ENCODE results near the gene DHDDS. TPM values are rescaled to one million over a fixed set of nuclear protein-coding genes. Genes with fewer than 3 reads are reported as not detected.
A peak's percentile ranks its signal among the peaks of the same experiment; 100 is the strongest.

The DHDDS gene
- total RNA-seq, 4 donors from 2014 or later = 35.6 to 55.8 (median 45.3) TPM

GRCh38 chr1:26478159-26478558 lies 46.0 kb downstream of the DHDDS start:
- H3K4me3 ChIP-seq = no peak overlapping the region
- H3K4me1 ChIP-seq = peaks cover 18% of the 10 kb centered on the region
- 84% methylated on average over 3 of the region's 3 CpGs for WGBS
- H3K36me3 ChIP-seq = peaks cover 45% of the 10 kb centered on the region
- no peak overlapping the region for H3K27ac ChIP-seq
- no peaks in the 10 kb centered on the region for H3K9me3 ChIP-seq
- no peak for TF ChIP-seq POLR2A (IDR thresholded peaks at IDR 0.05)
- peak in 1 of 2 donors; percentile 2 for DNase-seq (ENCODE audit: low spot score in 2 of 2)
- no peaks in the 10 kb centered on the region for H3K27me3 ChIP-seq

GRCh38 chr1:26478988-26479387 lies 46.9 kb downstream of the DHDDS start:
- H3K27ac ChIP-seq = no peak overlapping the region
- H3K9me3 ChIP-seq = no peaks in the 10 kb centered on the region
- no peaks in the 10 kb centered on the region for H3K27me3 ChIP-seq
- H3K36me3 ChIP-seq = peaks cover 42% of the 10 kb centered on the region
- no peak for TF ChIP-seq POLR2A (IDR thresholded peaks at IDR 0.05)
- no peak for TF ChIP-seq EP300 (IDR thresholded peaks at IDR 0.05)
- TF ChIP-seq POLR2AphosphoS5 (IDR thresholded peaks at IDR 0.05) = no peak
- TF ChIP-seq CTCF (IDR thresholded peaks at IDR 0.05) = no peak
- no peak for DNase-seq (ENCODE audit: low spot score in 2 of 2)
- H3K4me3 ChIP-seq = no peak overlapping the region
- 88% methylated on average over 6 of the region's 6 CpGs for WGBS
- peaks cover 10% of the 10 kb centered on the region for H3K4me1 ChIP-seq

GRCh38 chr1:26482921-26483320 lies 50.8 kb downstream of the DHDDS start:
- Histone ChIP-seq H3K9me3 (no peaks in the 10 kb centered on the region), H3K27me3 (no peaks in the 10 kb centered on the region), H3K4me1 (no peaks in the 10 kb centered on the region), H3K27ac (no peak overlapping the region), H3K36me3 (peaks cover 12% of the 10 kb centered on the region), H3K4me3 (no peak overlapping the region)
- DNase-seq (ENCODE audit: low spot score in 2 of 2) = no peak
- 90% methylated on average over 2 of the region's 2 CpGs for WGBS
- TF ChIP-seq EP300 (IDR thresholded peaks at IDR 0.05) (no peak), CTCF (IDR thresholded peaks at IDR 0.05) (no peak), POLR2AphosphoS5 (IDR thresholded peaks at IDR 0.05) (no peak), POLR2A (IDR thresholded peaks at IDR 0.05) (no peak)

GRCh38 chr1:26483980-26484379 lies 51.9 kb downstream of the DHDDS start:
- Histone ChIP-seq H3K36me3 (peaks cover 10% of the 10 kb centered on the region), H3K4me1 (no peaks in the 10 kb centered on the region), H3K4me3 (no peak overlapping the region), H3K27me3 (no peaks in the 10 kb centered on the region), H3K9me3 (no peaks in the 10 kb centered on the region), H3K27ac (no peak overlapping the region)
- TF ChIP-seq EP300 (IDR thresholded peaks at IDR 0.05) (no peak), POLR2AphosphoS5 (IDR thresholded peaks at IDR 0.05) (no peak)
- no peak for DNase-seq (ENCODE audit: low spot score in 2 of 2)
- WGBS = 75% methylated on average over 2 of the region's 2 CpGs

- TF ChIP-seq EP300 (IDR thresholded peaks at IDR 0.05) = no peak
- no peak for TF ChIP-seq POLR2A (IDR thresholded peaks at IDR 0.05)
- no peak for TF ChIP-seq CTCF (IDR thresholded peaks at IDR 0.05)
- TF ChIP-seq POLR2AphosphoS5 (IDR thresholded peaks at IDR 0.05) = no peak
- Histone ChIP-seq H3K36me3 (no peaks in the 10 kb centered on the region), H3K4me1 (no peaks in the 10 kb centered on the region), H3K4me3 (no peak overlapping the region), H3K9me3 (no peaks in the 10 kb centered on the region), H3K27me3 (no peaks in the 10 kb centered on the region), H3K27ac (no peak overlapping the region)
- DNase-seq (ENCODE audit: low spot score in 2 of 2) = no peak
- WGBS = 80% methylated on average over 4 of the region's 4 CpGs
Observed at GRCh38 chr1:26490155-26490554, 58.0 kb downstream of the DHDDS start.

GRCh38 chr1:26493267-26493666 lies 61.1 kb downstream of the DHDDS start:
- DNase-seq (ENCODE audit: low spot score in 2 of 2) = no peak
- H3K36me3 ChIP-seq = no peaks in the 10 kb centered on the region
- TF ChIP-seq POLR2AphosphoS5 (IDR thresholded peaks at IDR 0.05) = no peak
- H3K27me3 ChIP-seq = no peaks in the 10 kb centered on the region
- WGBS = 64% methylated on average over 3 of the region's 3 CpGs
- H3K27ac ChIP-seq = no peak overlapping the region
- H3K4me3 ChIP-seq = no peak overlapping the region
- H3K9me3 ChIP-seq = no peaks in the 10 kb centered on the region
- no peaks in the 10 kb centered on the region for H3K4me1 ChIP-seq

GRCh38 chr1:26493938-26494337 lies 61.8 kb downstream of the DHDDS start:
- TF ChIP-seq CTCF (IDR thresholded peaks at IDR 0.05) (no peak), EP300 (IDR thresholded peaks at IDR 0.05) (no peak)
- Histone ChIP-seq H3K27me3 (no peaks in the 10 kb centered on the region), H3K36me3 (no peaks in the 10 kb centered on the region), H3K27ac (no peak overlapping the region), H3K4me1 (no peaks in the 10 kb centered on the region), H3K4me3 (no peak overlapping the region), H3K9me3 (no peaks in the 10 kb centered on the region)
- 83% methylated on average over 3 of the region's 3 CpGs for WGBS
- no peak for DNase-seq (ENCODE audit: low spot score in 2 of 2)
